Measurements from ENCODE around the gene MAP4.

DNA sequence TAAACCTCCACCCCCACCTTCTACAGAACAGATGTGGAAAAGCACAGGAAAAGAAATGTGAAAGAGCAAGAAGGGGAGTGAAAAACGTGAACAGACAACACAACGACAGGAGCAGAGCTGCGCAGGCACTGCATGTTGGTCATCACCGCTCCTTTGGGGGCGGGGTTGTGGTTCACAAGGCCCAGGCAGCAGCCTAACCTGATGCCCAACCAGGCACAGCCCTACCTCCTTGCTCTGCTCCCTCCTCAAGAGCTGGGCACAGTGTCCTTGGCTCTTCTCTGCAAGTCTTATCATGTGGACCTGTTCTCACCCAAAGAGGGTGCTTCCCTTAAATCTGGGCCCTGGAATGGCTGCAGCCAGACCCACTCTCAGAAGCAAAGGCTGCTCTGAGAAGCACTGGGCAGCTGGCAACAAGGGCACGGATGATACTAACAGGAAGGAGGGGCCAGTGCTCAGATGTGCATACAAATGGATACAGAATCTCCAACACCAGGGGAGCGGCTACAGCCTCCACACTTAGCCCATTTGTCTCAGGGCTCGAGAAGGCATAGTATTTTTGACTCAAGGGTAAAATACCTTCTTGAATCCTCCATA lies 148.7 kb downstream of the MAP4 start:
- TF ChIP-seq YY1 (IDR thresholded peaks at IDR 0.05; ENCODE audit: insufficient read depth, insufficient read length) (no peak), ZNF274 (IDR thresholded peaks at IDR 0.05; ENCODE audit: low read depth, low read length) (no peak), SUZ12 (IDR thresholded peaks at IDR 0.05; ENCODE audit: extremely low read depth, insufficient read depth, insufficient read length) (no peak)

Measured in NT2/D1 (cell line).